GM12875 (cell line): Measurements from ENCODE around the gene RNGTT.

Source experiments
- H3K4me3 ChIP-seq: one replicate; pipeline ENCODE4 v1.5.1; 2011; ENCODE audit warnings: low read depth, low read length, control low read depth
- TF ChIP-seq, protein P1 (sequence below): IDR thresholded peaks from 2 replicates; pipeline ENCODE4 v1.5.1; 2011; ENCODE audit warnings: low read depth, mild to moderate bottlenecking, control low read depth, inconsistent platforms, low read length, moderate library complexity, borderline replicate concordance; ENCODE audit not compliant: insufficient read depth

Gene RNGTT

GRCh38 chr6:88641178-88641903 is 322.1 kb downstream of the RNGTT start:
- TF ChIP-seq, protein P1, sequence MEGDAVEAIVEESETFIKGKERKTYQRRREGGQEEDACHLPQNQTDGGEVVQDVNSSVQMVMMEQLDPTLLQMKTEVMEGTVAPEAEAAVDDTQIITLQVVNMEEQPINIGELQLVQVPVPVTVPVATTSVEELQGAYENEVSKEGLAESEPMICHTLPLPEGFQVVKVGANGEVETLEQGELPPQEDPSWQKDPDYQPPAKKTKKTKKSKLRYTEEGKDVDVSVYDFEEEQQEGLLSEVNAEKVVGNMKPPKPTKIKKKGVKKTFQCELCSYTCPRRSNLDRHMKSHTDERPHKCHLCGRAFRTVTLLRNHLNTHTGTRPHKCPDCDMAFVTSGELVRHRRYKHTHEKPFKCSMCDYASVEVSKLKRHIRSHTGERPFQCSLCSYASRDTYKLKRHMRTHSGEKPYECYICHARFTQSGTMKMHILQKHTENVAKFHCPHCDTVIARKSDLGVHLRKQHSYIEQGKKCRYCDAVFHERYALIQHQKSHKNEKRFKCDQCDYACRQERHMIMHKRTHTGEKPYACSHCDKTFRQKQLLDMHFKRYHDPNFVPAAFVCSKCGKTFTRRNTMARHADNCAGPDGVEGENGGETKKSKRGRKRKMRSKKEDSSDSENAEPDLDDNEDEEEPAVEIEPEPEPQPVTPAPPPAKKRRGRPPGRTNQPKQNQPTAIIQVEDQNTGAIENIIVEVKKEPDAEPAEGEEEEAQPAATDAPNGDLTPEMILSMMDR = no peak

GRCh38 chr6:88637761-88638545 is 325.5 kb downstream of the RNGTT start:
- TF ChIP-seq, protein P1 = no peak
- H3K4me3 ChIP-seq = no peak overlapping the region

More at GRCh38 chr6:88641178-88641903, 322.1 kb downstream of the RNGTT start:
- H3K4me3 ChIP-seq = no peak overlapping the region

GRCh38 chr6:88636871-88637270 is 326.5 kb downstream of the RNGTT start:
- no peak overlapping the region for H3K4me3 ChIP-seq

GRCh38 chr6:88633782-88634181 is 329.6 kb downstream of the RNGTT start:
- no peak overlapping the region for H3K4me3 ChIP-seq
- TF ChIP-seq, protein P1 = no peak

More at GRCh38 chr6:88636871-88637270, 326.5 kb downstream of the RNGTT start:
- TF ChIP-seq, protein P1 = no peak

GRCh38 chr6:88631830-88632229 is 331.6 kb downstream of the RNGTT start:
- no peak overlapping the region for H3K4me3 ChIP-seq
- TF ChIP-seq, protein P1 = no peak

GRCh38 chr6:88629838-88630494 is 333.5 kb downstream of the RNGTT start:
- TF ChIP-seq, protein P1 = no peak
- H3K4me3 ChIP-seq = no peak overlapping the region
